PC-9 (cell line): ENCODE results near the gene LIMS2. TPM values are rescaled to one million over a fixed set of nuclear protein-coding genes. Genes with fewer than 3 reads are reported as not detected.
A peak's percentile ranks its signal among the peaks of the same experiment; 100 is the strongest.

ENCODE experiments used
- BruUV-seq: library from RNA; stranded (reverse); fragments of 400-500 nt; replicated peaks from 2 replicates; lab custom pipeline; 2021; lab: Mats Ljungman, UMichigan
- CTCF ChIA-PET: fragments of 300-600 bp; sonication (Branson Sonifier 250); formaldehyde crosslinking; loops from one replicate; lab custom pipeline; 2022; ENCODE audit warnings: antibody characterized with exemption; lab: Charles Lee
- POLR2A ChIA-PET: fragments of 300-600 bp; sonication (Branson Sonifier 250); formaldehyde crosslinking; loops from one replicate; lab custom pipeline; 2022; ENCODE audit warnings: antibody characterized with exemption; ENCODE audit not compliant: unreplicated experiment; lab: Charles Lee
- DNase-seq, 2 experiments: peaks; one replicate each; pipeline versions ENCODE4 v3.0.0 to v3.0.0-alpha.2; 2015 to 2022; ENCODE audit warnings: mixed read lengths in 1 of 2
- H2AFZ ChIP-seq: fragments of 200-600 bp; sonication (generic); 2 replicates; pipeline ENCODE4 v1.8.1; 2017; ENCODE audit warnings: antibody characterized with exemption
- H3F3A ChIP-seq: fragments of 200-600 bp; sonication (generic); 2 replicates; pipeline ENCODE4 v1.8.1; 2017; ENCODE audit warnings: antibody characterized with exemption, mild to moderate bottlenecking, low read depth; ENCODE audit not compliant: insufficient read depth
- H3K27ac ChIP-seq: fragments of 200-600 bp; sonication (generic); 2 replicates; pipeline ENCODE4 v1.6.1; 2016; ENCODE audit warnings: mixed run types
- H3K27me3 ChIP-seq: fragments of 200-600 bp; sonication (generic); 2 replicates; pipeline ENCODE4 v1.6.1; 2016; ENCODE audit warnings: low read depth, mixed run types; ENCODE audit not compliant: insufficient read depth
- H3K36me3 ChIP-seq: fragments of 200-600 bp; sonication (generic); 2 replicates; pipeline ENCODE4 v1.6.1; 2016; ENCODE audit warnings: low read depth, mixed run types
- H3K4me1 ChIP-seq: fragments of 200-600 bp; sonication (generic); replicated peaks from 2 replicates; pipeline ENCODE4 v1.6.1; 2016; ENCODE audit warnings: mixed run types; ENCODE audit not compliant: insufficient read depth
- H3K4me2 ChIP-seq: fragments of 200-600 bp; sonication (generic); 2 replicates; pipeline ENCODE4 v1.6.1; 2017; ENCODE audit warnings: mixed run types
- H3K4me3 ChIP-seq: fragments of 200-600 bp; sonication (generic); 2 replicates; pipeline ENCODE4 v1.6.1; 2016; ENCODE audit warnings: mixed run types
- H3K79me2 ChIP-seq: fragments of 200-600 bp; sonication (generic); 2 replicates; pipeline ENCODE4 v1.6.1; 2017; ENCODE audit warnings: low read depth, mixed run types
- H3K9me2 ChIP-seq: fragments of 200-600 bp; sonication (generic); 2 replicates; pipeline ENCODE4 v1.8.1; 2017; ENCODE audit warnings: mild to moderate bottlenecking; ENCODE audit not compliant: insufficient read depth
- H3K9me3 ChIP-seq: fragments of 200-600 bp; sonication (generic); 2 replicates; pipeline ENCODE4 v1.8.1; 2016; ENCODE audit warnings: low read depth; ENCODE audit not compliant: insufficient read depth
- H4K20me1 ChIP-seq: fragments of 200-600 bp; sonication (generic); 2 replicates; pipeline ENCODE4 v1.8.1; 2017; ENCODE audit not compliant: insufficient read depth
- EZH2 ChIP-seq: fragments of 200-600 bp; sonication (generic); IDR thresholded peaks from 2 replicates; pipeline ENCODE4 v1.8.0; 2017; ENCODE audit warnings: antibody characterized with exemption, low read depth
- intact Hi-C: fragments of 100-400 bp; cut with micrococcal nuclease; formaldehyde crosslinking; loops from one replicate; pipeline ENCODE4 v1.10.0; 2022; ENCODE audit not compliant: unreplicated experiment
- total RNA-seq: library from RNA; stranded (reverse); gene quantifications from 2 replicates; pipeline ENCODE4 v1.2.3, GENCODE V29; 2021
- TF ChIP-seq, protein P1 (sequence below): fragments of 200-600 bp; sonication (generic); conservative IDR thresholded peaks from 2 replicates; pipeline ENCODE4 v1.6.1; 2017; ENCODE audit warnings: mixed run types, antibody characterized with exemption, mild to moderate bottlenecking, moderate library complexity

Gene LIMS2
- total RNA-seq, 1 experiment from 2014 or later: 1.4 TPM

DNA sequence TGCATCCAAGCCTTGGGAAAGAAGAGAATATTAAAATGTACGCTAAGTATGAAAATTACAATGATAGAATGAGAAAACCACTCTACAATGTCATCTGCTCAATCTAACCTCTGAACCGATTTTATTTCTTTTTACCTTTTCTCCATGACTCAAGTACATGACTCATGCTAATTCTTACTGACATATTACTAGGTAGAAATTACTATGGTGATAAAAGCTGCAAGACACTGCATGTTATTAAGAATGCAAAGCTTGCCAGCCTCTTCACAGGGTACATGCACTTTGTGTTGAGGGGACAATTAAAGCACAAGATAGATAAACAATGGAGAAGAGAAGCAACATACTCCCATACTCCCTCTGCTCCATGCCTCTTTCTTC, 46.6 kb upstream of the LIMS2 start:
- Histone ChIP-seq H3K36me3 (peaks cover 46% of the 10 kb centered on the region), H3K4me3 (no peak overlapping the region), H3K4me2 (no peak overlapping the region; the same call in 1 of the 2 replicates), H4K20me1 (peaks cover 5% of the 10 kb centered on the region; the same call in 1 of the 2 replicates), H3K4me1 (peaks cover 12% of the 10 kb centered on the region), H2AFZ (no peak overlapping the region), H3K79me2 (no peaks in the 10 kb centered on the region), H3K27ac (peak overlapping the region; percentile 56), H3F3A (peaks cover 12% of the 10 kb centered on the region), H3K9me3 (no peaks in the 10 kb centered on the region), H3K9me2 (no peaks in the 10 kb centered on the region), H3K27me3 (no peaks in the 10 kb centered on the region)
- TF ChIP-seq, protein P1, sequence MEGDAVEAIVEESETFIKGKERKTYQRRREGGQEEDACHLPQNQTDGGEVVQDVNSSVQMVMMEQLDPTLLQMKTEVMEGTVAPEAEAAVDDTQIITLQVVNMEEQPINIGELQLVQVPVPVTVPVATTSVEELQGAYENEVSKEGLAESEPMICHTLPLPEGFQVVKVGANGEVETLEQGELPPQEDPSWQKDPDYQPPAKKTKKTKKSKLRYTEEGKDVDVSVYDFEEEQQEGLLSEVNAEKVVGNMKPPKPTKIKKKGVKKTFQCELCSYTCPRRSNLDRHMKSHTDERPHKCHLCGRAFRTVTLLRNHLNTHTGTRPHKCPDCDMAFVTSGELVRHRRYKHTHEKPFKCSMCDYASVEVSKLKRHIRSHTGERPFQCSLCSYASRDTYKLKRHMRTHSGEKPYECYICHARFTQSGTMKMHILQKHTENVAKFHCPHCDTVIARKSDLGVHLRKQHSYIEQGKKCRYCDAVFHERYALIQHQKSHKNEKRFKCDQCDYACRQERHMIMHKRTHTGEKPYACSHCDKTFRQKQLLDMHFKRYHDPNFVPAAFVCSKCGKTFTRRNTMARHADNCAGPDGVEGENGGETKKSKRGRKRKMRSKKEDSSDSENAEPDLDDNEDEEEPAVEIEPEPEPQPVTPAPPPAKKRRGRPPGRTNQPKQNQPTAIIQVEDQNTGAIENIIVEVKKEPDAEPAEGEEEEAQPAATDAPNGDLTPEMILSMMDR: no peak
- no peak for TF ChIP-seq EZH2
- ChIA-PET CTCF (no interaction called here), POLR2A (no interaction called here)
- intact Hi-C loops: loop anchor here (1.0 kb wide), 1 partner anchor 50 kb away; no protein-coding TSS in a partner anchor
- peak in 1 of 2 experiments; percentile 60 for DNase-seq
- no TSS peak for BruUV-seq

DNA sequence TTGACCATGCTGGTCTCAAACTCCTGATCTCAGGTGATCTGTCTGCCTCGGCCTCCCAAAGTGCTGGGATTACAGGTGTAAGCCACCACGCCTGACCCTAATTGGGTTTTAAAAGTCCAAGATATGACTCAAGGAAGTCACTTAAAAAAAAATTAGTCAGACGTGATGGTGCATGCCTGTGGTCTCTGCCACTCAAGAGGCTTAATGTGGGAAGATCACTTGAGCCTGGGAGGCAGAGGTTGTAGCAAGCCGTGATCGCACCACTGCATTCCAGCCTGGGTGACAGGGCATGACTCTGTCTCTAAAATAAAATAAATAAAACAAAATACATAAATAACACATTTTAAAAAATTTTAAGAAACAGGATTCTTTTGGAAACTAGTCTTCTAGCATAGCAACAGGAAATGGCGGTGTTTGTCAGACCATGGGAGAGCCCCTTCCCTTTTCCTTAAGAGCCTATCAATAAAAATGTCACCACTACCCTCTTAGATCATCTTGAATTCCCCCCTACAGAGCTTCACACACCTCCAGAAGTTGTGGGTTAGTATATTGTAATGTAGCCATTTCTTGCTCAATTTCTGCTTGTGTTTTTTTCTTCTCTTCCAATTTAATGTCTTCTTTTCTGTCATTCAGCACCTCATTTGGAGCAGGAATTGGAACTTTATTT, 46.1 kb upstream of the LIMS2 start:
- Histone ChIP-seq H4K20me1 (peaks cover 5% of the 10 kb centered on the region; the same call in 1 of the 2 replicates), H3K4me3 (no peak overlapping the region), H3K36me3 (peaks cover 46% of the 10 kb centered on the region), H3K4me1 (peaks cover 12% of the 10 kb centered on the region), H3K9me3 (no peaks in the 10 kb centered on the region), H3K9me2 (no peaks in the 10 kb centered on the region), H3K4me2 (no peak overlapping the region), H3K27me3 (no peaks in the 10 kb centered on the region), H2AFZ (no peak overlapping the region), H3K79me2 (no peaks in the 10 kb centered on the region), H3F3A (peaks cover 12% of the 10 kb centered on the region), H3K27ac (peak overlapping the region; percentile 56)
- POLR2A ChIA-PET: no interaction called here
- BruUV-seq: no TSS peak
- intact Hi-C loops: loop anchor here (1.0 kb wide), 1 partner anchor 49 kb away; no protein-coding TSS in a partner anchor
- CTCF ChIA-PET: no interaction called here
- TF ChIP-seq, protein P1: no peak
- no peak for TF ChIP-seq EZH2
- peak; percentile 55 to 58 for DNase-seq

GRCh38 chr2:127719301-127720218, 44.2 kb upstream of the LIMS2 start:
- no peak for DNase-seq
- BruUV-seq: no TSS peak
- intact Hi-C loops: no loop called here

More at GRCh38 chr2:127719301-127720218, 44.2 kb upstream of the LIMS2 start:
- peaks cover 12% of the 10 kb centered on the region for H3F3A ChIP-seq
- H2AFZ ChIP-seq: no peak overlapping the region
- peaks cover 43% of the 10 kb centered on the region for H3K36me3 ChIP-seq
- no peaks in the 10 kb centered on the region for H3K79me2 ChIP-seq
- ChIA-PET CTCF (no interaction called here), POLR2A (no interaction called here)
- no peaks in the 10 kb centered on the region for H3K9me3 ChIP-seq
- no peak overlapping the region for H3K4me2 ChIP-seq
- no peaks in the 10 kb centered on the region for H3K27me3 ChIP-seq
- H3K4me1 ChIP-seq: peaks cover 12% of the 10 kb centered on the region
- peaks cover 5% of the 10 kb centered on the region for H4K20me1 ChIP-seq
- TF ChIP-seq, protein P1: no peak
- no peak for TF ChIP-seq EZH2
- no peaks in the 10 kb centered on the region for H3K9me2 ChIP-seq
- H3K27ac ChIP-seq: no peak overlapping the region
- H3K4me3 ChIP-seq: no peak overlapping the region
